ENCODE results near the gene TMPRSS13.

TMPRSS13 gene

DNA sequence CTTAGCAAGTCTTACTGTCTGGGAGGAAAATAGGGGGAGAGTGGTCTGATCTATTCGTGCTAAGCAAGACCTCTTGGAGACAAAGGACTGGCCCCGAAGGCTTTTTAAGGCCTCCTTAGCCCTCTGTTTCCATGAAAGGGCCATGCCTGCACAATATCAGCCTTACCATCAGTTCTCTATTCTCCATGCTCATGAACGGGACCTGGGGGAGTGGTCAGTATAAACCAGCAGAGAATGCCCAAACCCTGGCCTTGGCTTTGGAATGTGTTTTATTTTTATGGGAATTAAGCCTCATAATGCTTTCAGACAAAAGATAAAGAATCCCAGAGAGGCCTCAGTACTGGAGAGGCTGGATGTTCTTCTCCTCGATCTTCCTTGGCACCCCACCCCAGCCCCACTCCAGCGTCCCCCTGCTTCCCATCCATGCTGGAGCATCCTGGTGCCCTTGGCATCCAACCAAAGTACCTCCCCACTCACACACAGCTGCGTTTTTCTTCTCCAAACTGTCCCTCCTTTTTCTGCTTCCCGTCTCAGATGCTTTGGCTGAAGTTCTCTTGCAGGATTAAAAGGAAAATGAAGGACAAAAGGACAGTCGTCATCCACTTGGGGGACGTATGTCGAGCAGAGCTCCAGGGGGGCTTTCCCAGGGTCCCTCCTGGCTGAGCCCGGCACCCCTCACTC lies 71.3 kb downstream of the TMPRSS13 start:
- DNase-seq (ENCODE audit: extremely low spot score) = no peak
- ChIA-PET POLR2A (no interaction called here), CTCF (no interaction called here)
- no peak for TF ChIP-seq ZNF384 (IDR thresholded peaks at IDR 0.05)
- TF ChIP-seq TARDBP (IDR thresholded peaks at IDR 0.05) = no peak
- no peak for TF ChIP-seq SP1 (IDR thresholded peaks at IDR 0.05)
- TF ChIP-seq ARNT (IDR thresholded peaks at IDR 0.05) = no peak
- no peak for TF ChIP-seq NFRKB (IDR thresholded peaks at IDR 0.05)
- TF ChIP-seq, protein P1, sequence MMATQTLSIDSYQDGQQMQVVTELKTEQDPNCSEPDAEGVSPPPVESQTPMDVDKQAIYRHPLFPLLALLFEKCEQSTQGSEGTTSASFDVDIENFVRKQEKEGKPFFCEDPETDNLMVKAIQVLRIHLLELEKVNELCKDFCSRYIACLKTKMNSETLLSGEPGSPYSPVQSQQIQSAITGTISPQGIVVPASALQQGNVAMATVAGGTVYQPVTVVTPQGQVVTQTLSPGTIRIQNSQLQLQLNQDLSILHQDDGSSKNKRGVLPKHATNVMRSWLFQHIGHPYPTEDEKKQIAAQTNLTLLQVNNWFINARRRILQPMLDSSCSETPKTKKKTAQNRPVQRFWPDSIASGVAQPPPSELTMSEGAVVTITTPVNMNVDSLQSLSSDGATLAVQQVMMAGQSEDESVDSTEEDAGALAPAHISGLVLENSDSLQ (IDR thresholded peaks at IDR 0.05) = no peak
- no peak for TF ChIP-seq LEF1 (IDR thresholded peaks at IDR 0.05; ENCODE audit: borderline replicate concordance)
- TF ChIP-seq L3MBTL2 (conservative IDR thresholded peaks at IDR 0.05) = no peak
- TF ChIP-seq CTBP1 (IDR thresholded peaks at IDR 0.05; ENCODE audit: borderline replicate concordance) = no peak
- no peak for TF ChIP-seq FOXM1 (IDR thresholded peaks at IDR 0.05; ENCODE audit: borderline replicate concordance)
- TF ChIP-seq FOXK2 (IDR thresholded peaks at IDR 0.05) = no peak
- TF ChIP-seq SUZ12 (IDR thresholded peaks at IDR 0.05) = no peak
- TF ChIP-seq FOXA1 (IDR thresholded peaks at IDR 0.05) = no peak
- TF ChIP-seq BHLHE40 (IDR thresholded peaks at IDR 0.05; ENCODE audit: borderline replicate concordance) = no peak

DNA sequence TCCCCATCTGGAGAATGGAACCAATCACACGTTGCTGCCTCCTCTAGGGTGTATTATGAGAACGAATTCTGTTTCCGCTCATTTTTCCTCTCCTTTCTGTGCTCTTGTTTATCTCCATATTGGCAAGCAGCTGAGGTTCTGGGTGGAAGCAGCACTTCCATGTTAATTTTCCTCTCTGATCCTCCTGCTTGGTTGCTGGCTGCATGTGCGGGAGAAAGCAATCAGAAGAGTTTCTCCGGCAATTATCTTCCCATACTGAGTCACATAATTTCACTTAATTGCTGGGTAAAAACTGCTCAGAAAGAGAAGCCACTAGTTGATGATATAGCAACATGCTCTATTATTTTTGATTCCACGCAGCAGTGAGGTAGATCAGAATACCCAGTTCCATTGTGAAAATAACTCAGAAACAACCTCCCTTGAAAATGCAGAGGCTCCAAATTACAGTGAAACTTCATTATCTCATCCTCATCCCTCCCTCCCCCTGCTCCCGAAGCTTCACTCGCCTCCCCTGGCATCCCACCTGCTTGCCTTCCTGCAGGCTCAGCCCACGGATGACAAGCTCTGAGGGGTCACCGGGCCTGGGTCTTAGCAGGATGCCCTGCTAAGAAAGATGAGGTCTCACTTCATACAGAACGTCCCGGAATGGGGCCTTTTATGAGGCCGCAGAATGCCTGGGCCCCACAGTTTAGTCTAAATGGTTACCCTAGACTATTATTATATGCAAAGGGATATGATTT lies 73.1 kb downstream of the TMPRSS13 start:
- ChIA-PET POLR2A (no interaction called here), CTCF (no interaction called here)
- TF ChIP-seq FOXA1 (IDR thresholded peaks at IDR 0.05) = no peak
- no peak for TF ChIP-seq BHLHE40 (IDR thresholded peaks at IDR 0.05; ENCODE audit: borderline replicate concordance)
- no peak for TF ChIP-seq SUZ12 (IDR thresholded peaks at IDR 0.05)
- no peak for TF ChIP-seq FOXK2 (IDR thresholded peaks at IDR 0.05)
- no peak for TF ChIP-seq ELF4 (IDR thresholded peaks at IDR 0.05)
- no peak for TF ChIP-seq TARDBP (IDR thresholded peaks at IDR 0.05)

DNA sequence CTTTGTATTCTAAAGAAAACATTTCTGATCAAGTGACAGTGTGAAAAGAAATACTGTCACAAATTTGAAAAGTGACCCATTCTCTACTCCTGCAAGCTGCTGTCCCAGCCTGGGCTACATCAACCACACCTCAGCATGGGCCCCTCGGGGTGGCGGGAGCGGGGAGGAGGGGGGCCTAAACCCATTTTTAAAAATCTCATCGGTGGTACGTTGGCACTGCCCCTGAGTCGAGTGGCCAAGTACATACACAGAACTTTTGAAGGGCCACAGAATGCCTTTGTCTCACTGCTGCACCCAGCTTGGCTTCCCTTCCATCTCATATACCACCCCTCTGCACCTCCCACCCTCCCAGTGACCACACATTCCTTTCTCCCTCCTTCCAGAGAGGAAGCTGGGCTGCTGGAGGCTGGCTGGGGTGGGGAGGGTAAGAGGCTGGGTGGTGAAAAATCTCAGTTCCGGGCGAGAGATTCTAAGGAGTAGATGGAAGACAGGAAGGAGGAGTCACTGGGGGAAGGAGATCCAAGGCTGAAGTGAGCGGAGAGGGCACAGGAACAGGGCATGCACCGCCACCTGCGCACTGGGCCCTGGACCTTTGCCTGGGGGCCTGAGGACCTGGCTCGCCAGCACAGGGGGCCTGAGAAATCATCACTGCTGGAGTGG lies 73.9 kb downstream of the TMPRSS13 start:
- DNase-seq (ENCODE audit: extremely low spot score) = no peak
- ChIA-PET CTCF (no interaction called here), POLR2A (no interaction called here)
- TF ChIP-seq HDGF (IDR thresholded peaks at IDR 0.05; ENCODE audit: borderline replicate concordance) (no peak), SP1 (IDR thresholded peaks at IDR 0.05) (no peak), ARNT (IDR thresholded peaks at IDR 0.05) (no peak), FOXA1 (IDR thresholded peaks at IDR 0.05) (no peak), ELF4 (IDR thresholded peaks at IDR 0.05) (no peak), SUZ12 (IDR thresholded peaks at IDR 0.05) (no peak), NFRKB (IDR thresholded peaks at IDR 0.05) (no peak), CTBP1 (IDR thresholded peaks at IDR 0.05; ENCODE audit: borderline replicate concordance) (no peak), FOXK2 (IDR thresholded peaks at IDR 0.05) (no peak), LEF1 (IDR thresholded peaks at IDR 0.05; ENCODE audit: borderline replicate concordance) (no peak), BHLHE40 (IDR thresholded peaks at IDR 0.05; ENCODE audit: borderline replicate concordance) (no peak), TARDBP (IDR thresholded peaks at IDR 0.05) (no peak)

More for the DNA sequence above, 73.1 kb downstream of the TMPRSS13 start:
- DNase-seq (ENCODE audit: extremely low spot score) = no peak

DNA sequence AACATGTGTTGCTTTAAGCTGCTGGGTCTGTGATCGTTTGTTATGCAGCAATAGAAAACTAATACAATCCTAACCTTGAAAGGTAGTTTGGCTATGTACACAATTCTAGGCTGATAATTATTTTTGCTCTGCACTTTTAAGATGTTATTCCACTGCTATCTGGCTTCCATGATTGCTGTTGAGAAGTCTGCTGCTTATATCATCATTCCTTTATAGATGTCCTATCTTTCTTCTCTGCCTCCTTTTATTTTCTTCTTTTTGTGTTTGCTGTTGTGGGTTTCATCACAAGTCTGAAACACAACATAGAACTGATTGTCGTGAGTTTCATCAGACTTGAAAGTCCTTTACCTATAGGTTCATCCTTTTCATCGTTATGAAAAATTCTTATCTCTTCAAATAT lies 76.9 kb downstream of the TMPRSS13 start:
- DNase-seq (ENCODE audit: extremely low spot score) = no peak
- POLR2A ChIA-PET = no interaction called here
- CTCF ChIA-PET = interaction anchor here (1.1 kb wide), 1 partner anchor 94 kb away, joined by 4 read pairs; no protein-coding TSS in a partner anchor
- TF ChIP-seq TARDBP (IDR thresholded peaks at IDR 0.05) (no peak), ELF4 (IDR thresholded peaks at IDR 0.05) (no peak), BHLHE40 (IDR thresholded peaks at IDR 0.05; ENCODE audit: borderline replicate concordance) (no peak), CTBP1 (IDR thresholded peaks at IDR 0.05; ENCODE audit: borderline replicate concordance) (no peak), FOXA1 (IDR thresholded peaks at IDR 0.05) (no peak), HDGF (IDR thresholded peaks at IDR 0.05; ENCODE audit: borderline replicate concordance) (no peak), SP1 (IDR thresholded peaks at IDR 0.05) (no peak), SUZ12 (IDR thresholded peaks at IDR 0.05) (no peak), ARNT (IDR thresholded peaks at IDR 0.05) (no peak), FOXM1 (IDR thresholded peaks at IDR 0.05; ENCODE audit: borderline replicate concordance) (no peak), ZNF384 (IDR thresholded peaks at IDR 0.05) (no peak), FOXK2 (IDR thresholded peaks at IDR 0.05) (no peak)
- TF ChIP-seq, protein P1 (IDR thresholded peaks at IDR 0.05) = no peak

DNA sequence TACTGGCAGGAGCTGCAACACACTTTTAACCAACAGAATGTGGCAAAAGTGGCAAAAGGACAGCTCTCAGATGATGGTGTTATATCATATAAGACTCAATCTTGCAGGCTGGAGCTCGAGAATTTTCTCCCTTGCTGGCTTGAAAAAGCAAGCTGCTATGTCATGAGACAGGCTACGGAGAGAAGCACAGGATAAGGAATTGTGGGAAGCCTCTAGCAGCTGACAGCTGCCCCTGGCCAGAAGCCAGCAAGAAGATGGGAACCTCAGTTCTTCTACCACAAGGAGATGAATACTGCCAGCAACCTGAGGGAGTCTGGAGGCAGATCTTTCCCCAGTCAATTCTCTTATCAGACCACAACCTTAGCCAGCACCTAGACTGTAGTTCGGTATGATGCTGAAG lies 77.3 kb downstream of the TMPRSS13 start:
- ChIA-PET POLR2A (no interaction called here), CTCF (interaction anchor here (1.1 kb wide), 1 partner anchor 95 kb away, joined by 4 read pairs; no protein-coding TSS in a partner anchor)
- no peak for DNase-seq (ENCODE audit: extremely low spot score)
- TF ChIP-seq FOXA1 (IDR thresholded peaks at IDR 0.05) (no peak), ELF4 (IDR thresholded peaks at IDR 0.05) (no peak), BHLHE40 (IDR thresholded peaks at IDR 0.05; ENCODE audit: borderline replicate concordance) (no peak), SP1 (IDR thresholded peaks at IDR 0.05) (no peak), TARDBP (IDR thresholded peaks at IDR 0.05) (no peak), SUZ12 (IDR thresholded peaks at IDR 0.05) (no peak), CTBP1 (IDR thresholded peaks at IDR 0.05; ENCODE audit: borderline replicate concordance) (no peak), ZNF384 (IDR thresholded peaks at IDR 0.05) (no peak), LEF1 (IDR thresholded peaks at IDR 0.05; ENCODE audit: borderline replicate concordance) (no peak), FOXK2 (IDR thresholded peaks at IDR 0.05) (no peak), NFRKB (IDR thresholded peaks at IDR 0.05) (no peak), HDGF (IDR thresholded peaks at IDR 0.05; ENCODE audit: borderline replicate concordance) (no peak), FOXM1 (IDR thresholded peaks at IDR 0.05; ENCODE audit: borderline replicate concordance) (no peak), L3MBTL2 (conservative IDR thresholded peaks at IDR 0.05) (no peak), ARNT (IDR thresholded peaks at IDR 0.05) (no peak)
- TF ChIP-seq, protein P1 (IDR thresholded peaks at IDR 0.05) = no peak

Measured in HEK293T (cell line).